Right lung (tissue), 5 donors: ENCODE results near the gene URB1. TPM values are rescaled to one million over a fixed set of nuclear protein-coding genes. Genes with fewer than 3 reads are reported as not detected.
"Not testable (repeated sequence)": the region's sequence is repeated elsewhere in the genome, so short reads cannot be mapped to it uniquely, and the experiment has no call there.

Source experiments
- DNase-seq, 2 donors: peaks; one replicate each; pipeline ENCODE4 v3.0.0-alpha.2; 2013
- polyA plus RNA-seq, 5 donors: library from polyadenylated mRNA; unstranded; fragments of 120-200 nt; gene quantifications; one replicate each; pipeline versions ENCODE4 v1.2.1 to v1.2.3, GENCODE V29; 2013; ENCODE audit warnings: inconsistent platforms in 1 of 5, low replicate concordance in 1 of 5; ENCODE audit not compliant: insufficient read length in 5 of 5, insufficient read depth in 1 of 5

Gene URB1
- polyA plus RNA-seq, 5 donors: 10.0 to 15.3 (median 13.2) TPM

GRCh38 chr21:32377991-32378390 lies 14.8 kb downstream of the URB1 start:
- no peak for DNase-seq

- no peak for DNase-seq
Measured at GRCh38 chr21:32377506-32377905, 15.3 kb downstream of the URB1 start.

GRCh38 chr21:32372755-32373154 lies 20.1 kb downstream of the URB1 start:
- no peak for DNase-seq

- no peak for DNase-seq
Measured at GRCh38 chr21:32371913-32372314, 20.9 kb downstream of the URB1 start.

- DNase-seq: no peak
Measured at GRCh38 chr21:32370998-32371766, 21.6 kb downstream of the URB1 start.

- not testable (repeated sequence) for DNase-seq
Measured at GRCh38 chr21:32368961-32369360, 23.9 kb downstream of the URB1 start.

- DNase-seq: no peak
Measured at GRCh38 chr21:32368386-32368785, 24.4 kb downstream of the URB1 start.

- no peak for DNase-seq
Measured at GRCh38 chr21:32367158-32367557, 25.7 kb downstream of the URB1 start.

GRCh38 chr21:32366191-32366590 lies 26.6 kb downstream of the URB1 start:
- no peak for DNase-seq

- DNase-seq: no peak
Measured at GRCh38 chr21:32364796-32365195, 28.0 kb downstream of the URB1 start.

- no peak for DNase-seq
Measured at GRCh38 chr21:32364387-32364786, 28.4 kb downstream of the URB1 start.

- no peak for DNase-seq
Measured at GRCh38 chr21:32360401-32360975, 32.3 kb downstream of the URB1 start.

- no peak for DNase-seq
Measured at GRCh38 chr21:32359719-32360260, 33.0 kb downstream of the URB1 start.

- DNase-seq: no peak
Measured at GRCh38 chr21:32356874-32357395, 35.9 kb downstream of the URB1 start.

- no peak for DNase-seq
Measured at GRCh38 chr21:32353002-32353711, 39.7 kb downstream of the URB1 start.

- no peak for DNase-seq
Measured at GRCh38 chr21:32352526-32352925, 40.3 kb downstream of the URB1 start.

GRCh38 chr21:32351428-32351827 lies 41.4 kb downstream of the URB1 start:
- DNase-seq: no peak

GRCh38 chr21:32350981-32351380 lies 41.8 kb downstream of the URB1 start:
- no peak for DNase-seq

- DNase-seq: no peak
Measured at GRCh38 chr21:32350211-32350980, 42.4 kb downstream of the URB1 start.

- no peak for DNase-seq
Measured at GRCh38 chr21:32349333-32349944, 43.4 kb downstream of the URB1 start.
